DND-41 (cell line): Measurements from ENCODE around the gene PRKCE.

ENCODE experiments used
- EZH2 ChIP-seq: IDR thresholded peaks from 3 replicates; pipeline ENCODE4 v1.6.1; 2012; ENCODE audit warnings: borderline replicate concordance, low read depth, mild to moderate bottlenecking, moderate library complexity, low read length, inconsistent platforms; ENCODE audit not compliant: severe bottlenecking
- TF ChIP-seq, protein P1 (sequence below): IDR thresholded peaks from 2 replicates; pipeline ENCODE4 v1.5.1; 2012; ENCODE audit warnings: borderline replicate concordance, low read length, moderate library complexity, mild to moderate bottlenecking; ENCODE audit not compliant: poor library complexity, severe bottlenecking; ENCODE audit errors: extremely low read depth

DNA sequence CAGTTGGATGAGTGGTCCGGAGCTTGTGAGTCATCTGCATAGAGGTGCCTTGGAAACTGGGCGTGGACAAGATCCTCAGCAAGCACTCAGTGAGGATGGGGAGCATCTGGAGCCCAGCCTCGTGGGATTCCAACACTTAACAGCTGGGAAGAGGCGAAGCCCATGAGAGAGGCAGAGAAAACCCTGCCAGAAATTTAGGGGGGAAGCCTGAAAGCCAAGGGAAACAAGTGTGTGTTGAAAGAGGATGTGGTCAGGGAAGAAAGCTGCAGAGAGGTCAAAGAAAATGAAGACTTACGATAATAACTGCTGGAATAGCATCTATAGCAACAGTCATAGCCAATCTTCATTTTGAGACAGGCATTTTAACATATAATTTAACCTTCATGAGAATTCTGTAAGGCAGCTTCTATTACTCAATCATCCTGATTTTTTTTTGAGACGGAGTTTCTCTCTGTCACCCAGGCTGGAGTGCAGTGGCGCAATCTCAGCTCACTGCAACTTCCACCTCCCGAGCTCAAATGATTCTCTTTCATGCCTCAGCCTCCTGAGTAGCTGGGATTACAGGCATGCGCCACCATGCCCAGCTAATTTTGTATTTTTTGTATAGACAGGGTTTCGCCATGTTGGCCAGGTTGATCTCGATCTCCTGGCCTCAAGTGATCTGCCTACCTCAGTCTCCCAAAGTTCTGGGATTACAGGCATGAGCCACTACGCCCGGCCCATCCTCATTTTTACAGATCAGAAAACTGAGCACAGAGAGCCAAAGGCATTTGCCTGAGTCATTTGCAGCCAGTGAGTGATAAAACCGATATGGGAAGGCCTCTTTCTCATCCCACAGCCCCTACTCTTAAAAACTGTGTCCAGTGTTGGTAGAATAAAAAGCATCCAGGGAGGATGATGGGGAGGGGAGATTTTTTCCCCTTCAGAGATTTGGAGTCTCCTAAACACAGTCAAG is 431.3 kb downstream of the PRKCE start:
- TF ChIP-seq, protein P1, sequence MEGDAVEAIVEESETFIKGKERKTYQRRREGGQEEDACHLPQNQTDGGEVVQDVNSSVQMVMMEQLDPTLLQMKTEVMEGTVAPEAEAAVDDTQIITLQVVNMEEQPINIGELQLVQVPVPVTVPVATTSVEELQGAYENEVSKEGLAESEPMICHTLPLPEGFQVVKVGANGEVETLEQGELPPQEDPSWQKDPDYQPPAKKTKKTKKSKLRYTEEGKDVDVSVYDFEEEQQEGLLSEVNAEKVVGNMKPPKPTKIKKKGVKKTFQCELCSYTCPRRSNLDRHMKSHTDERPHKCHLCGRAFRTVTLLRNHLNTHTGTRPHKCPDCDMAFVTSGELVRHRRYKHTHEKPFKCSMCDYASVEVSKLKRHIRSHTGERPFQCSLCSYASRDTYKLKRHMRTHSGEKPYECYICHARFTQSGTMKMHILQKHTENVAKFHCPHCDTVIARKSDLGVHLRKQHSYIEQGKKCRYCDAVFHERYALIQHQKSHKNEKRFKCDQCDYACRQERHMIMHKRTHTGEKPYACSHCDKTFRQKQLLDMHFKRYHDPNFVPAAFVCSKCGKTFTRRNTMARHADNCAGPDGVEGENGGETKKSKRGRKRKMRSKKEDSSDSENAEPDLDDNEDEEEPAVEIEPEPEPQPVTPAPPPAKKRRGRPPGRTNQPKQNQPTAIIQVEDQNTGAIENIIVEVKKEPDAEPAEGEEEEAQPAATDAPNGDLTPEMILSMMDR = no peak
- TF ChIP-seq EZH2 = no peak
